Ovary (tissue), 9 donors: ENCODE measurements around the gene GRID1. TPM values are rescaled to one million over a fixed set of nuclear protein-coding genes. Genes with fewer than 3 reads are reported as not detected.

Experiments used
- DNase-seq, 5 donors: peaks; one replicate each; pipeline ENCODE4 v3.0.0-alpha.2; 2019 to 2020
- H3K27ac ChIP-seq, 2 donors: fragments of 200-600 bp; one replicate each; pipeline versions ENCODE4 v1.5.1 to v1.8.0; 2019 to 2022
- H3K27me3 ChIP-seq: fragments of 200-600 bp; one replicate; pipeline ENCODE4 v1.8.0; 2022
- H3K36me3 ChIP-seq: fragments of 200-600 bp; sonication (generic); one replicate; pipeline ENCODE4 v1.5.1; 2019
- H3K4me1 ChIP-seq: one replicate; pipeline ENCODE4 v1.8.1; 2013; ENCODE audit warnings: mild to moderate bottlenecking, moderate library complexity; ENCODE audit not compliant: insufficient read depth
- H3K4me3 ChIP-seq: fragments of 200-600 bp; sonication (generic); one replicate; pipeline ENCODE4 v1.5.1; 2017
- H3K9me3 ChIP-seq, 2 donors: fragments of 200-600 bp in 1 of 2; sonication (generic) in 1 of 2; one replicate each; pipeline versions ENCODE4 v1.5.1 to v1.8.1; 2013 to 2019; ENCODE audit warnings: mild to moderate bottlenecking in 1 of 2, moderate library complexity in 1 of 2
- EP300 ChIP-seq: sonication (generic); formaldehyde crosslinking; IDR thresholded peaks from one replicate; pipeline ENCODE4 v1.6.1; 2017; ENCODE audit warnings: antibody characterized with exemption
- POLR2A ChIP-seq: fragments of 450-650 bp; IDR thresholded peaks from one replicate; pipeline ENCODE4 v1.6.1; 2017; ENCODE audit warnings: antibody characterized with exemption, mild to moderate bottlenecking, moderate library complexity
- WGBS, 3 donors: extraction: QIAGEN DNeasy Blood & Tissue Kit in 1 of 3; methylation state at CpG; one replicate each; pipeline versions ENCODE4 v1.1.5 to v1.1.7; 2013 to 2017; 5-methylcytosine and 5-hydroxymethylcytosine counted together
- intact Hi-C, 4 donors: fragments of 100-400 bp; cut with DNase I; formaldehyde crosslinking; loops; one replicate each; pipeline versions ENCODE4 v1.11.0 to v1.15.1; 2022 to 2023
- polyA plus RNA-seq, 2 donors: library from polyadenylated mRNA; stranded (reverse); fragments of 200-250 nt in 1 of 2; fragments of 350-450 nt in 1 of 2; fragmentation: Illumina TruSeq in 1 of 2; extraction: RNeasy Lipid Tissue Mini Kit (QIAGEN cat#74804) in 1 of 2; gene quantifications; one replicate each; pipeline ENCODE4 v1.2.3, GENCODE V29; 2013 to 2014
- total RNA-seq, 7 donors: library from RNA; depleted of rRNA in 2 of 7; stranded (reverse); fragments of >200 nt in 2 of 7; fragmentation: NEBNext Ultra II Directional in 3 of 7; extraction: Animal tissue kit (Norgen Biotek cat#: 25700) in 3 of 7; gene quantifications; one replicate each; pipeline versions ENCODE4 v1.1.0 to v1.2.4, GENCODE V29; 2016 to 2023
- TF ChIP-seq, protein P1 (sequence below), 3 donors: fragments of 450-650 bp in 2 of 3; fragments of 200-600 bp in 1 of 3; IDR thresholded peaks; one replicate each; pipeline versions ENCODE4 v1.5.1 to v1.8.0; 2016 to 2022; ENCODE audit warnings: antibody characterized with exemption in 3 of 3, mild to moderate bottlenecking in 1 of 3
- donor health status: DM: no; HTN: no; CAD: no; lungs with moderate emphysema.
- donor health status: DM: no; HTN: no; CAD: no.
- donor health status: Bipolar disorder and iron deficiency.
- donor health status: DM: yes; HTN: yes; CAD: no.
- donor health status: DM: no; HTN: no; CAD: no.
- donor health status: DM: yes; HTN: yes; CAD: no.

GRID1 gene
- total and polyA plus RNA-seq, 9 donors = 0.57 to 6.2 (median 1.8) TPM

DNA sequence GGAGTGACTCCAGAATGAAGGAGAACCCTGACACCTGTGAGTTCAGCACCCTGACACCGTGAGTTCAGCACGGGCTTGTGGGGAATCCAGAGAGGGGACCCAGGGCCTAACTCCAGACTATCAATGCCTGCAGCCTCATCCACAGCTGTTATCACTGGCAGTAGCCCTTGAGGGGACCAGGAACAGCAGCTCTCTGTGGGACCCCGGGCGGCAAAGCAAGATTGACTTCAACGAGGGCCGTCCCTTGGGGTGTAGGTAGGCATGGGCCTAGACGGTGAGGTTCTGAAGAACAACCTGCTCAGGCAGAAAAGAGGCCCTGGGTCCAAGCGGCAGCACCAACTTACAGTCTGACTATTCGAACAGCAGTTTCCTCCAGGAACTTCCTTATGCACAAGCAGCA, 8.9 kb downstream of the GRID1 start:
- peak in 1 of 5 donors; percentile 3 for DNase-seq
- no peaks in the 10 kb centered on the region for H3K27me3 ChIP-seq
- no peak overlapping the region for H3K27ac ChIP-seq
- TF ChIP-seq, protein P1, sequence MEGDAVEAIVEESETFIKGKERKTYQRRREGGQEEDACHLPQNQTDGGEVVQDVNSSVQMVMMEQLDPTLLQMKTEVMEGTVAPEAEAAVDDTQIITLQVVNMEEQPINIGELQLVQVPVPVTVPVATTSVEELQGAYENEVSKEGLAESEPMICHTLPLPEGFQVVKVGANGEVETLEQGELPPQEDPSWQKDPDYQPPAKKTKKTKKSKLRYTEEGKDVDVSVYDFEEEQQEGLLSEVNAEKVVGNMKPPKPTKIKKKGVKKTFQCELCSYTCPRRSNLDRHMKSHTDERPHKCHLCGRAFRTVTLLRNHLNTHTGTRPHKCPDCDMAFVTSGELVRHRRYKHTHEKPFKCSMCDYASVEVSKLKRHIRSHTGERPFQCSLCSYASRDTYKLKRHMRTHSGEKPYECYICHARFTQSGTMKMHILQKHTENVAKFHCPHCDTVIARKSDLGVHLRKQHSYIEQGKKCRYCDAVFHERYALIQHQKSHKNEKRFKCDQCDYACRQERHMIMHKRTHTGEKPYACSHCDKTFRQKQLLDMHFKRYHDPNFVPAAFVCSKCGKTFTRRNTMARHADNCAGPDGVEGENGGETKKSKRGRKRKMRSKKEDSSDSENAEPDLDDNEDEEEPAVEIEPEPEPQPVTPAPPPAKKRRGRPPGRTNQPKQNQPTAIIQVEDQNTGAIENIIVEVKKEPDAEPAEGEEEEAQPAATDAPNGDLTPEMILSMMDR (IDR thresholded peaks at IDR 0.05) = no peak
- TF ChIP-seq POLR2A (no peak), EP300 (no peak)
- H3K4me3 ChIP-seq = no peak overlapping the region
- intact Hi-C loops = no loop called here
- WGBS, 3 donors = 81 to 92% (median 88%) methylated on average over 9 of the region's 9 CpGs
- H3K4me1 ChIP-seq = no peaks in the 10 kb centered on the region
- H3K36me3 ChIP-seq = no peaks in the 10 kb centered on the region
- no peaks in the 10 kb centered on the region for H3K9me3 ChIP-seq

GRCh38 chr10:86357041-86357440, 9.6 kb downstream of the GRID1 start:
- H3K4me1 ChIP-seq = no peaks in the 10 kb centered on the region
- no peaks in the 10 kb centered on the region for H3K36me3 ChIP-seq
- H3K4me3 ChIP-seq = no peak overlapping the region
- TF ChIP-seq POLR2A (no peak), EP300 (no peak)
- TF ChIP-seq, protein P1 (IDR thresholded peaks at IDR 0.05) = no peak
- no peak for DNase-seq
- intact Hi-C loops = no loop called here
- 79 to 90% (median 84%) methylated on average over 2 of the region's 2 CpGs for WGBS, 3 donors
- H3K27me3 ChIP-seq = no peaks in the 10 kb centered on the region
- no peaks in the 10 kb centered on the region for H3K9me3 ChIP-seq
- H3K27ac ChIP-seq = no peak overlapping the region

DNA sequence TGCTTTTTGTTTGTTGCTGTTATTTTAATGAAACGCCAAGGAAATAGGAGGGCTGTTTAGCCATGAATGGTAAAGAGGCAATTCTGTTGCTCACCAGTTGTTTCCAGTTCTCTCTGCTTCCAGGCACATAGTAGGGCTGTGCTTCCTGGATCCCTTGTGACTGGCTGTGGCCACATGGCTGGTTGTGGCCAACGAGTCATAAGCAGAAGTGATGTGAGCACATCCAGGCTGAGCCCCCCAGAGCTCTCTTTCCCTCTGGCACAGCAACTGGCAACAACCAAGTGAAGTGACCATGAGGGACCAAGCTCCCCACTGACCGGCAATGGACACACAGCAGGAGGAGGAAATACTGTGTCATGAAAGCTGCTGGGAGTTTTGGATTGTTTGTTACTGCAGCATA, 10.3 kb downstream of the GRID1 start:
- DNase-seq = no peak
- 71 to 84% (median 72%) methylated on average over 3 of the region's 3 CpGs for WGBS, 3 donors
- TF ChIP-seq POLR2A (no peak), EP300 (no peak)
- TF ChIP-seq, protein P1 (IDR thresholded peaks at IDR 0.05) = no peak

GRCh38 chr10:86355571-86356038, 11.0 kb downstream of the GRID1 start:
- Histone ChIP-seq H3K36me3 (no peaks in the 10 kb centered on the region), H3K4me3 (no peak overlapping the region), H3K27ac (no peak overlapping the region), H3K4me1 (no peaks in the 10 kb centered on the region), H3K27me3 (no peaks in the 10 kb centered on the region), H3K9me3 (no peaks in the 10 kb centered on the region)
- intact Hi-C loops = no loop called here
- DNase-seq = no peak
- TF ChIP-seq, protein P1 (IDR thresholded peaks at IDR 0.05) = no peak
- TF ChIP-seq EP300 (no peak), POLR2A (no peak)
- 53 to 60% (median 53%) methylated on average over 8 of the region's 8 CpGs for WGBS, 3 donors

More for the DNA sequence above, 10.3 kb downstream of the GRID1 start:
- intact Hi-C loops = no loop called here
- no peaks in the 10 kb centered on the region for H3K9me3 ChIP-seq
- no peak overlapping the region for H3K27ac ChIP-seq
- no peaks in the 10 kb centered on the region for H3K4me1 ChIP-seq
- no peaks in the 10 kb centered on the region for H3K27me3 ChIP-seq
- H3K4me3 ChIP-seq = no peak overlapping the region
- no peaks in the 10 kb centered on the region for H3K36me3 ChIP-seq
